NCI-H1105 (cell line): ENCODE data around the gene PLA2G5.
"Not testable (repeated sequence)": the region's sequence is repeated elsewhere in the genome, so short reads cannot be mapped to it uniquely, and the experiment has no call there.

Source experiments
- DNase-seq: peaks from one replicate; lab custom pipeline; 2025; lab: John Stamatoyannopoulos, UW

Gene PLA2G5

DNA sequence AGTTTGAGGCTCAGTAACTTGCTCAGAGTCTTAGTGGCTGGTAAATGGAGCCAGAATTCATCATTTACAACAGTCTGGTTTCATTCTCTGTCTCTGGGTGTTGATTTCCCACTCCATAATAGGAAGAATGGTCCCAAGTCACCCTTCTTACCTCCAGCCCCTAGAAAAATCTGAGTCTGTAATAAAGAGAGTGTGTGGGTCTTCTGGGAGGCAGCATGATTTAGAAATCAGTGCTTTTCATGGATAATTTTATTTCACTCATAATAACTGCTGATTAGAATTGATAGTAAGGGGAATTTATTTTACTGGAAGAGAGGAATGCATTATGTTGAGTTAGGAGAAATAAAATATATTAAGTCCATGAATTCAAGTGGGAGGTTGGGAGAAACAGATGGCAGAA is 47.2 kb downstream of the PLA2G5 start:
- DNase-seq: no peak

DNA sequence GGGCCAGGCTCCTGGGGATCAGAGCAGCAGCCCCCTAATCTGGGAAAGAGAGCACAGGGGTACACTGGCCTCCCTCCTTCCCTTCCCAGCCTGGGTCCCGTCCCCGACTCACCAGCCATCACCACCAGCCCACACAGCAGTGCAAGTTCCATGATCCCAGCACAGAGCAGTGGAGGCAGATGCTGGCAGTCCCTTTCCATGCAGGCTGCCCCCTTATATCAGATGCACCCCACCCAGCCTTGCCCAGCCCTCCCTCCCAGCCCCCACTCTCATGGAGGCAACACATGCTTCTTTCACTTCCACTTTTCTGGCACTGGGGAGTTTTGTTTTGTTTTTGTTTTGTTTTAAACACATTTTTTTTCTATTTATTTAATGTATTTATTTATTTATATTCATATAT is 49.4 kb downstream of the PLA2G5 start, which contains the start of gene PLA2G2D:
TSS of gene PLA2G2D (minus strand) at position 190 of the 400 bp plus-strand sequence. CDS start at position 152, 38 bp downstream.
- no peak for DNase-seq

DNA sequence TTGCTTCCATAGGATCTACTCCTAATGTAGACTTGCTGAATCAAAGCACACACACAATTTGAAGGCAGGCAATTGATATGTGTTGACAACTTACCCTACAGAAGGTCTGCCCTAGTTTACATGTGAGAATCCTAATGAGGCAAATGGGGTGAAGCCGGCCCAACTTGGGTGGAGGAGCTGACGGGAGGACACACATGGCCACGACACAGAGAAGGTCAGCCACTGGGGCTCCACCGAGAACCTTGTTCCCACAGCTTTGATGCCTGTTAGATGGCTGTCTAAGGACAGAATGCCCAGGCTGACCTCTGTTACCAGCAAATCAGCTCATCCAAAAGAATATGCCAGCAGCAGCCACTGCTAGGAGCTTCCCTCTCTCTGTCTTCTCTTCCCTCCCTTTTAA is 50.8 kb downstream of the PLA2G5 start:
- no peak for DNase-seq

DNA sequence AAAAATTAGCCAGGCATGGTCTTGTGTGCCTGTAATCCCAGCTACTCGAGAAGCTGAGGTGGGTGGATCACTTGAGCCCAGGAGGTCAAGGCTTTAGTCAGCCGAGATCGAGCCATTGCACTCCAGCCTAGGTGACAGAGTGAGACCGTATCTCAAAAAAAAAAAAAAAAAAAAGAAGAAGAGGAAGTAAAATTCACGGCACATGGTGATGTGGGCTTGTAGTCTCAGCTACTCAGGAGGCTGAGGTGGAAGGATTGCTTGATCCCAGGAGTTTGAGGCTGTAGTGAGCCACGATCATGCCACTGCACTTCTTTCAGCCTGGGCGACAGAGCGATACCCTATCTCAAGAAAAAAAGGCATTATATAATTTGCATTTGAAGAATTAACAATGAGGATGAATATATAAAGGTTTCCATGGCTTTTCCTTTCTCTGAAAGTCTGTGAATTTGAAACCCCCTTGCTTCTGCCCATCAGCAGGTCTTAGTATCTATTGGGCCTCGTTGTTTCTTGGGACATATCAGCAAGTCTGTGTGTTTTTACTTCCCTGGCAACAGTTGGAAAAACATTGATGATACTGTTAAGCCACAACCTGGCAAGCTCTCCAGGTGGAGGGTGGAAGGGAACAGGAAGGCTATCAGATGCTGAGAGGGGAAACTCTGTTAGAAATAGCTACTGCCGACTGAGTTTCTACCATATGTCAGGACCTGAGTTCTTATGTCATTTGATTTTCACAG is 53.9 kb downstream of the PLA2G5 start:
- DNase-seq: no peak

DNA sequence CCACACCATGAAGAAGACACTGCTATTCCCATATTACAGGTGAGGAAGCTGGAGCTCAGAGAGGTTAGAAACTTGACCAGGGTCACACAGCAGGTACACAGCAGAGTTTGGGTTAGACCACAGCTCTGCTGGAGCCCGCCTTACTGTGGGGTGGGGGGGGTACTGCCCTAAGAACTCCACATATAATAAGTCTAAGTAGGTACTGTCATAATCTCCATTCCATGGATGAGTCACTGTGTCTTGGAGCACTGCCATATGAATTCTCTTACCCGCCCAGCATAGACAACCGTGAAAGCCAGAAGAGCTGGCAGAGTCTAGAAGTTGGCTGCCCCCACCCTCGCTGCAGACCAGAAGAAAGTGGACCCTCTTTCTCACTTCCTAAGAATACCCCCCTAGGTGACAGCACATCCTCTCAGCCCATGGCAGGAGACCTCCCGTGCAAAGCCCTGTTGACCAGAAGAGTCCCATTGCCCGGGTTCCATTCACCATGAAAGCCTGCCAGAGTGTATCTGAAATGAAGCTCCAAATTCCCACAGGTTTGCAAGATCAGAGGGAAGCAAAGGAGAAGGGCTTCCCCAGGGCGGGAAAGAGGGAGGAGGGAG is 54.6 kb downstream of the PLA2G5 start:
- no peak for DNase-seq

DNA sequence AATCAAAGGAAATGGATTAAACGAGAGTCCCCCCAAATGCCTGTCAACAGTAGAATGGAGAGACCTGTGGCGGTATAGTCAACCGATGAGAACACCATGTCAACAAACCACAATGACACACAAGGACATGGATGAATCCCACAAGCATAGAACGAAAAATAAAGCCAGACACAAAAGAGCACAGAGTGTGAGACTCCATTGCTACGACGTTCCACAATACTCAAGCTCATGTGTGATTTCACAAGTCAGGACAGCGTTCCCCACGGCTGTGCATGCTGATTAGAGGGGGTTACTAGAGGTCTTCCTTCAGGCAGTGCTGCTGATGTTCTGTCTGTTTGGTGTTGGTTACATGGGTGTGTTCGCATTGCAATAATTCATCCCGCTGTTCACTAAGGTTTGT is 55.1 kb downstream of the PLA2G5 start:
- no peak for DNase-seq

DNA sequence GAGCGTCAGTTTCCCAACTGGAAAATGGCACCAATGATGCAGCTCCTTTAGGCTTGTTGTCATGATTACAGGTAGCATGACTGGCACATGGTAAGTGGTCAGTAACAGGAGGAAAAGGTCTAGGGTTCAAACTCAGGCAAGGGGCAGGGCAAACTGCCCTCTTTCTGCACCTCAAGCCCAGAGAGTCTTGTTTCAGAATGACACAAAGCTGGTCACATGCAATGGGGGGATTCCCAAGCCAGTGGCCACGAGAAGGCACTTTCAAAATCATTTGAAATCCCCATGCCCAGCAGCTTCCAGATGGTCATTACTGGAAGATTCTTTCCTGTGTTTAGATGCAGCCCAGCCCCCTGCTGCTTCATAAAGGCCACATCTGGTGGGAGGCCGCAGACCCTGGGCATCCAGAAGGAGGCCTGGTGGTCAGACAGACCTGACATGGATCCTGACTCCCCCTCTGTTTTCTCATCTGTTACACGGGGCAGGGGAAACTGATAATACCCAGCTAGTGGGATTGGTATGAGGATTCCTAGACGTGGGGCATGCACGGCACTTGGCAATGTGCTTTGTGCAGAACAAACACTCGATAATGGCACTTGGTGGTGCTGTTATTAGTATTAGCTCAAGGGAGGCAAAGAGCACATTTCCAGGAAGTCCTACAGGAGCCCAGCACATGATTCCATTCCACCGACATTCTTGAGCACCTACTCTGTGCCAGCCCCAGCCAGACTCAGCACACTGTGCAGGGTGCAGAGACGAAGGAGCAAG is 56.2 kb downstream of the PLA2G5 start:
- no peak for DNase-seq

DNA sequence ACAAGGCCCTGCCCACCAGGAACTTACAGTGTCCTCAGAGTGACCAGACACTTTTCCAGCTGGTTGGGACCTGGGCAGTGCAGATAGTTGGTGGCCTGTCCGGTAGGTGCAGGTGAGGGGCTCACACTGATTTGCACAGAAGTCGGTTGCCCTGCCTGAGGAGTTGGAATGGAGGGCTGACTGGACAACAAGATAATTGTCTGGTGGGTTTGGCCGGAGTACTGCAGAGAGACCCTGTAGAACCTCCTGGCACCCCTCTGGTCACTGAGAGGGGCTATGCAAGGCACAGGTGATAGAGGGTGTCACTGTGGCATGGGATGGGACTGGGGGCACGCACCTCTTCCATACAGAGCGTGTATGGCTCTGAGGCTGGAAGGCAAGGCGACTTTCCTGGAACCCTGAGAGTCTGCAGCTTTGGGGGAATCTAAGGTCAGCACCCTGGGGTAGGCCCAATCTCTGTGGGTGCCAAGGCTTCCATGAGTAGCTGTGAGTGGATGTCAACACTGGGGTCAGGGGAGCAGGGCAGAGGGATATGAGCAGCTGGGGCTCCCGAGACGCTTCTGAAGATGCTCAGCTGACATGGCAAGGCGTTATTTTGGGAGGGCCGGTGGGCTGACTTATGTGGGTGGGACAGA is 56.9 kb downstream of the PLA2G5 start:
- DNase-seq: no peak

DNA sequence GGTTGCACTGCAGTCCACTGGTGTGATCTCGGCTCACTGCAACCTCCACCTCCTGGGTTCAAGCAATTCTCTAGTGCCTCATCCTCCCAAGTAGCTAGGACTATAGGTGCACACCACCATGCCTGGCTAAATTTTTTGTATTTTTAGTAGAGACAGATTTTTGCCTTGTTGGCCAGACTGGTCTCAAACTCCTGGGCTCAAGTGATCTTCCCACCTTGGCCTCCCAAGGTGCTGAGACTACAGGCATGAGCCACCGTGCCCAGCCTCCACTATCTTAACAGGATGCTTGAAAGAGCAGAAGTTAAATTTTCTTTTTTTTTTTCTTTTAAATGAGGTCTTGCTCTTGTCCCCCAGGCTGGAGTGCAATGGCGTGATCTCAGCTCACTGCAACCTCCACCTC is 60.5 kb downstream of the PLA2G5 start:
- DNase-seq: not testable (repeated sequence)

DNA sequence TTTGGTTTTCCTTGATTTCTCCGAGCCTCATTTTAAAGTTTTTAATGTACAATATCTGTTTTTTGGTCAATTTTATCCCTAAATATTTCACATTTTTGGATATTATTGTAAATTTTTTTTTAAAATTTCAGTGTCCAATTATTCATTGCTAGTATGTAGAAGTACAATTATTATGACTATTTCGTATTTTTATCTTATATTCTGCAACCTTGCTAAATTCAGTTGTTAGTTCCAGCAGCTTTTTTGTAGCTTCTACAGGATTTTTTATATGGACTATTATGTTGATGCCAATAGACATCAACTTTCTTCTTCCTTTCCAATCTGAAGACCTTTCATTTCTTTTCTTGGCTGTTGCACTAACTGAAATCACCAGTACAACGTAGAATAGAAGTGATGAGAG is 65.0 kb downstream of the PLA2G5 start:
- no peak for DNase-seq

DNA sequence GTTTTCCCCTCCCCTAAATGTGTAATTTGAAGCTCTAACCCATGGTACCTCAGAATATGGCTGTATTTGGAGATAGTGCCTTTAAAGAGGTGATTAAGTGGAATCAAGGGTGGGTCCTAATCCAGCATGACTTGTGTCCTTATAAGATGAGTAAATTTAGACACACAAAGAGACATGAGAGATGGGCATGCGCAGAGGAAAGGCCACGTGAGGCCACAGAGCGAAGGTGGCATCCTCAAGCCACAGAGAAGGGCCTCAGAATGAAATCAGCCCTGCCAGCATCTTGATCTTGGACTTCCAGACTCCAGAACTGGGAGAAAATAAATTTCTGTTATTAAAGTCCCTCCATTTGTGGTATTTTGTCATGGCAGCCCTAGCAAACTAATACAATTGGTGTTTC is 66.3 kb downstream of the PLA2G5 start:
- no peak for DNase-seq

DNA sequence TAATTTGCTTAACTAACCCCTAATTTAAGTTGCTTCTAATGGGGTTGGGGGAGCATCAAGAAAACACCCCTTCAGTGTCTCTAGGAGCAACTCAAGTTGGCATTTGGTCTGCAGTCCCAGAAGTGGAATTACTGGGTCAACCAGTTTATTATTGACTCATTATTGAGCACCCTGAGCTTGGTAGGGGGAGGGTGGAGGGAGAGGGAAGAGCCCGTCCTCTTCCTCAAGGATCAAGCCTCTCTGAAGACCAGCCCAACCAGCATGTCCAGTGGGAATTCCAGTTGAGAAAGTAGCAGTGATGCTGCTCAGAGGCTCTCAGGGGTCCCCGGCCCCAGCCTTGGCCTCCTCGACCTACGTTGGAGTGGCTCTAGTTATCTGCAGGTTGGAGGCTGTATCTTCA is 67.1 kb downstream of the PLA2G5 start:
- no peak for DNase-seq

DNA sequence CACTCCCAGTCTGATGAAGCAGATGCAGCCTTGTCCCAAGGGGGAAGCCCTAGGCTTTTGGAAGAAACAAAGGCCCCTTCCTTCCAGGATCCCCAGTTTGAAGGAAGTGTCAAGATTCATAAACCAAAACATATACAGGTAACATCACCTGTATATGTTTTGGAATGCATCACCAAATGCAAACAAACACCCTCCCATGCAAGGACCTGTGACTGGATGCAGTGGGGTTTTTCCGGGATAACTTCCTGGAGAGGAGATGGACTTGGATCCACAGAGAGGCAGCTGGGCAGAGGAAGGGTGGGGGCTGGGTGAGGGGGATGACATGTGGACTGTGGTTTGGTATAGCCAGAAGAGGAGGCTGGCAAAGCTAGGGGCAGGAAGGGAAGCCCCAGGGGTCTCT is 67.6 kb downstream of the PLA2G5 start:
- no peak for DNase-seq

DNA sequence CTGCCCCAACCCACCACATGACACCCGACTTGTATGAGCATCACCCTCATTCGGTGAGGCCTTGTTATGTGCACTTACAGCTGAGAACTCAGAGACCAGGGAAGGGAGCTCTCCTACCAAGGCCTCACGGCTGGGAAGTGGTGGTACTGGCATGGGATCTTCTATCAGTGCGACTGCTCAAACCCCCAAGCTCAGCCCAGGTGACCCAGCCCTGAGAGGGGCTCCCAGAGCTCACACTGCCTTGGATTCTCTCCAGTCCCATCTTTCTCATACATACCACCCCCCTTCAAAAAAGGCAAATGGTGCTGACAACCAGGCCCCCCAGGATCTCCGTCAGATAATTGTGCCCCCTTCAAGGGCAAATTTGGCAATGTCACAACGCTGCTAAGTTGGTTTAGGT is 68.4 kb downstream of the PLA2G5 start:
- DNase-seq: no peak

DNA sequence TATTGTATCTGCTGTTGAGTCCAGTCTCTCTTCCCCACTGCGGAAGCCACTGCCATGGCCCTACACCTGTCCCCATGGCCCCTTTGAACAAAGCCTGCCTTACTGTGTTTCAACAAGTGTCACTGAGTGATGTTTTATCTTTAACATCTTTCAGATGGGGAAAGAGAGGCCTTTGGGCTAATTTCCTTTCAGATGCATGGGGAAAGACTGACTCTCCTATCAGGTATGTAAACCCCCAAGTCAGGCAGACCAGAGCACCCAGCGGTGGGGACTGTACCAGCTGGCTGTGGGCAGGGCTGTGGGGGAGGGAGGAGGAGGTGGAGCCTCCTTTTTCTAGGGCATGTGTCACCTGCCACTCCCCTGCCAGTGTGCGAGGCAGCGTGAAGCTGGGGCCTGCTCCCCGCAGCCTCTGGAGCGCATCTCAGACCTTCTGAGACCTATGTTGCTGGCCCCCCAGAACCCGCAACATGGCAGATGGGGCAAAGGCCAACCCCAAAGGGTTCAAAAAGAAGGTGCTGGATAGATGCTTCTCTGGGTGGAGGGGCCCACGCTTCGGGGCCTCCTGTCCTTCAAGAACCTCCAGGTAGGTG is 69.1 kb downstream of the PLA2G5 start, which contains the start of gene PLA2G2F:
TSS of gene PLA2G2F (plus strand) at position 363 of the 590 bp plus-strand sequence. CDS start at position 468, 105 bp downstream.
- DNase-seq: no peak

DNA sequence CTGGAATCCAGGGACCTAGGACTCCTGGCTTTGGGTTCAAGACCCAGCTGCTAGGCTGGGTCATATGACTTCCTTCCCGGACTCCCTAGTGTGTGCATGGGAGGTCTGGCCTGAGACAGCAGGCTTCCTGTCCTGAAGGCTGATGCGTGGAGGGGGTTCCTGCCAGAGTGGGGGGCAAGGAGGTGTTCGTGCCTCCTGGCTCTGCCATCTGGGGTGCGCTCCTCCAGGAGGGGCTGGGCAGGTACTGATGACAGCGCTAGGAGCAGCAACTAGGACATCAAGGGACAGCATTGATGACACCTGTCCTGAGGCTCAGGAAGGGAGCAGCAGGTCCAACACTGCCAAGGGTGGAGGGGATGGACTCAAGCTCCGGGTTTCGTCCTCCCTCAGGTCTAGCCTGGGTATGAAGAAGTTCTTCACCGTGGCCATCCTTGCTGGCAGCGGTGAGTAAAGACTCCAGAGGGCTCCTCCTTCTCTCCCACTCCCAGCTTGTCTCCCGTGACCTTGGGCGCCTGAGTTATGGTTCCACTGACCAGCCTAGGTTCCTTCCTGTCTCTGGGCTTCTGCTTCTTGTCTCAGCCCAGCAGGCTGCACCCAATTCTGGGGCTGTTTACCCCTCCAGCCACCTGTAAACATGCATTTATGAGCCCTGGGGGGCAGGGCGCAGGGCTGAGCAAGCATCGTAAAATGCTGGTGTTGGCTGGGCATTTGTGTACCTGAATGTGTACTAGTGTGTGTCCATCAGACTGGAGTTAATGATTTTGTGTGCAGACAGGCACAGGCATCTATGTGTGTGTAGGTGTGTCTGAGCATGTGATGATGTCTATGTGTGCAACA is 70.0 kb downstream of the PLA2G5 start:
- no peak for DNase-seq

DNA sequence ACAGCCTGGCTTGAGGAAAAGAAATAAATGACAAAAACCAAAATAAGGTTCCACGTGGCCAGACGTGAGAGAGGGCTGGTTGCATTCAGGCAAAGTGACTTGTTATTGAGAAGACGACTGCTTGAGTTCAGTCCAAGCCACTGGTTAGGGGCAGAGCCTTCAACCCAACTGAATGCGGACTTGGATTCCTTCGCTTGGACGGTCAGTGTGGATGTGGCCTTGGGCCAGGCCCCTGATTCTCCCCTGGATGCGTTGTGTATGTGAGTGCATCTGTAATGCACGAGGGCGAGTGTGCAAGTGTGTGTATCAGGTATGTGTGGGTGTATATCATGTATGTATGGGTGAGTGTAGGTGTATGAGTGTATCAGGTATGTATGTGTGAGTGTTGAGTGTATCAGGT is 71.0 kb downstream of the PLA2G5 start:
- no peak for DNase-seq

DNA sequence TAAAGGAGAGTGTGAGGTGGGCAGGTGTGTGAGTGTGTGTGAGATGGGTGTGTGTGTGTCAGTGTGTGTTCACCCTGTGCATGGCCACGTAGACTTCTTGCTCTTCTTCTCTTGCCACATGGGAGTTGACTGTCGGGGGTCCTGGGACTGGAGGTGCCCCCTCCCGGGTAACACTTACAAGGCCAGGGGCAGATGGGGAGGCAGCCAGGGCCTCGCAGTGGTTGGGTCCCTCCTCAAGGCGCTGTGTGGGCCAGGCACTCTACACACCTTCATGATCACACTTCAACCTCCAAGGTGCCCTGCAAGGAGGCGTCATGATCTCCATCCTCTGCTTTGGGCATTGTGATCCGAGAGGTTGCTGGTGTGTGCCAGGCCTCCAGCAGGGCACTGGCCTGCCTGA is 71.5 kb downstream of the PLA2G5 start:
- no peak for DNase-seq
